Skin epidermis (tissue), 12 donors: ENCODE data around the gene GPR162.
"Not testable (repeated sequence)": the region's sequence is repeated elsewhere in the genome, so short reads cannot be mapped to it uniquely, and the experiment has no call there.

Experiments used
- H3K27ac ChIP-seq, 21 experiments: fragments of 200-600 bp; sonication (generic) in 11 of 21; one replicate each; pipeline ENCODE4 v1.5.0; 2020; ENCODE audit warnings: mild to moderate bottlenecking in 3 of 21, inconsistent platforms in 2 of 21, moderate library complexity in 2 of 21
- H3K4me3 ChIP-seq, 7 experiments: fragments of 200-600 bp; sonication (generic) in 2 of 7; one replicate each; pipeline ENCODE4 v1.5.0; 2020; ENCODE audit warnings: inconsistent platforms in 2 of 7, mild to moderate bottlenecking in 2 of 7, moderate library complexity in 1 of 7

Gene GPR162

GRCh38 chr12:6867413-6868210 is 46.0 kb downstream of the GPR162 start, which contains the start of gene TPI1:
Gene TPI1, plus strand, starts transcription at chr12:6867531. Its CDS starts 36 bp downstream, at chr12:6867567.
- Histone ChIP-seq H3K27ac (peak within 1 kb of the TSS; percentile 87 to 100 (median 98)), H3K4me3 (peak within 1 kb of the TSS; percentile 88 to 100 (median 97))

GRCh38 chr12:6868211-6869048 is 46.8 kb downstream of the GPR162 start:
- peak overlapping the region in 20 of 21 experiments; percentile 89 to 100 (median 98) for H3K27ac ChIP-seq
- peak overlapping the region; percentile 88 to 100 (median 97) for H3K4me3 ChIP-seq

- peak overlapping the region; percentile 88 to 100 (median 97) for H3K4me3 ChIP-seq
- peak overlapping the region in 9 of 21 experiments; percentile 96 to 100 (median 98) for H3K27ac ChIP-seq
Observed at GRCh38 chr12:6869049-6870021, 47.7 kb downstream of the GPR162 start.

GRCh38 chr12:6870304-6870703 is 48.7 kb downstream of the GPR162 start:
- H3K27ac ChIP-seq = peak overlapping the region in 2 of 21 experiments; percentile 5 to 98
- not testable (repeated sequence) for H3K4me3 ChIP-seq

- Histone ChIP-seq H3K4me3 (peak overlapping the region in 5 of 7 experiments; percentile 57 to 85 (median 66)), H3K27ac (peak overlapping the region in 15 of 21 experiments; percentile 6 to 95 (median 88))
Observed at GRCh38 chr12:6871052-6871957, 49.7 kb downstream of the GPR162 start.

- H3K27ac ChIP-seq = peak overlapping the region in 20 of 21 experiments; percentile 40 to 95 (median 86)
- peak overlapping the region; percentile 57 to 85 (median 66) for H3K4me3 ChIP-seq
Observed at GRCh38 chr12:6872073-6873048, 50.7 kb downstream of the GPR162 start.

GRCh38 chr12:6873094-6874014 is 51.7 kb downstream of the GPR162 start, which contains the start of gene SPSB2:
Gene SPSB2, minus strand, starts transcription at chr12:6873303. Its CDS starts 402 bp downstream, at chr12:6872901.
- Histone ChIP-seq H3K4me3 (peak within 1 kb of the TSS; percentile 57 to 85 (median 66)), H3K27ac (peak within 1 kb of the TSS; percentile 8 to 95 (median 86))

GRCh38 chr12:6874015-6874368 is 52.4 kb downstream of the GPR162 start:
- Histone ChIP-seq H3K4me3 (peak overlapping the region; percentile 57 to 85 (median 66)), H3K27ac (peak overlapping the region in 19 of 21 experiments; percentile 40 to 95 (median 87))
